Ovary (tissue), 9 donors: ENCODE data around the gene PPIF. TPM values are rescaled to one million over a fixed set of nuclear protein-coding genes. Genes with fewer than 3 reads are reported as not detected.

Source experiments
- DNase-seq, 5 donors: peaks; one replicate each; pipeline ENCODE4 v3.0.0-alpha.2; 2019 to 2020
- H3K27ac ChIP-seq, 2 donors: fragments of 200-600 bp; one replicate each; pipeline versions ENCODE4 v1.5.1 to v1.8.0; 2019 to 2022
- H3K27me3 ChIP-seq: fragments of 200-600 bp; one replicate; pipeline ENCODE4 v1.8.0; 2022
- H3K36me3 ChIP-seq: fragments of 200-600 bp; sonication (generic); one replicate; pipeline ENCODE4 v1.5.1; 2019
- H3K4me1 ChIP-seq: one replicate; pipeline ENCODE4 v1.8.1; 2013; ENCODE audit warnings: mild to moderate bottlenecking, moderate library complexity; ENCODE audit not compliant: insufficient read depth
- H3K4me3 ChIP-seq: fragments of 200-600 bp; sonication (generic); one replicate; pipeline ENCODE4 v1.5.1; 2017
- H3K9me3 ChIP-seq, 2 donors: fragments of 200-600 bp in 1 of 2; sonication (generic) in 1 of 2; one replicate each; pipeline versions ENCODE4 v1.5.1 to v1.8.1; 2013 to 2019; ENCODE audit warnings: mild to moderate bottlenecking in 1 of 2, moderate library complexity in 1 of 2
- CTCF ChIP-seq, 3 donors: fragments of 450-650 bp in 2 of 3; fragments of 200-600 bp in 1 of 3; IDR thresholded peaks; one replicate each; pipeline versions ENCODE4 v1.5.1 to v1.8.0; 2016 to 2022; ENCODE audit warnings: antibody characterized with exemption in 3 of 3, mild to moderate bottlenecking in 1 of 3
- EP300 ChIP-seq: sonication (generic); formaldehyde crosslinking; IDR thresholded peaks from one replicate; pipeline ENCODE4 v1.6.1; 2017; ENCODE audit warnings: antibody characterized with exemption
- POLR2A ChIP-seq: fragments of 450-650 bp; IDR thresholded peaks from one replicate; pipeline ENCODE4 v1.6.1; 2017; ENCODE audit warnings: antibody characterized with exemption, mild to moderate bottlenecking, moderate library complexity
- WGBS, 3 donors: extraction: QIAGEN DNeasy Blood & Tissue Kit in 1 of 3; methylation state at CpG; one replicate each; pipeline versions ENCODE4 v1.1.5 to v1.1.7; 2013 to 2017; 5-methylcytosine and 5-hydroxymethylcytosine counted together
- intact Hi-C, 4 donors: fragments of 100-400 bp; cut with DNase I; formaldehyde crosslinking; loops; one replicate each; pipeline versions ENCODE4 v1.11.0 to v1.15.1; 2022 to 2023
- polyA plus RNA-seq, 2 donors: library from polyadenylated mRNA; stranded (reverse); fragments of 200-250 nt in 1 of 2; fragments of 350-450 nt in 1 of 2; fragmentation: Illumina TruSeq in 1 of 2; extraction: RNeasy Lipid Tissue Mini Kit (QIAGEN cat#74804) in 1 of 2; gene quantifications; one replicate each; pipeline ENCODE4 v1.2.3, GENCODE V29; 2013 to 2014
- total RNA-seq, 7 donors: library from RNA; depleted of rRNA in 2 of 7; stranded (reverse); fragments of >200 nt in 2 of 7; fragmentation: NEBNext Ultra II Directional in 3 of 7; extraction: Animal tissue kit (Norgen Biotek cat#: 25700) in 3 of 7; gene quantifications; one replicate each; pipeline versions ENCODE4 v1.1.0 to v1.2.4, GENCODE V29; 2016 to 2023
- donor health status: DM: no; HTN: no; CAD: no; lungs with moderate emphysema.
- donor health status: DM: no; HTN: no; CAD: no.
- donor health status: Bipolar disorder and iron deficiency.
- donor health status: DM: yes; HTN: yes; CAD: no.
- donor health status: DM: no; HTN: no; CAD: no.
- donor health status: DM: yes; HTN: yes; CAD: no.

Gene PPIF
- total and polyA plus RNA-seq, 9 donors, result 15.5 to 64.3 (median 32.3) TPM

- DNase-seq, result peak in 1 of 5 donors; percentile 24
- WGBS, 3 donors, result 75 to 90% (median 88%) methylated on average over 5 of the region's 5 CpGs
- no peaks in the 10 kb centered on the region for H3K36me3 ChIP-seq
- no peak for TF ChIP-seq EP300
- TF ChIP-seq CTCF (IDR thresholded peaks at IDR 0.05), result no peak
- no peak for TF ChIP-seq POLR2A
- no peaks in the 10 kb centered on the region for H3K27me3 ChIP-seq
- intact Hi-C loops, result loop anchor here in 1 of 4 donors (5.0 kb wide), 1 partner anchor 55 kb away; no protein-coding TSS in a partner anchor
- H3K4me1 ChIP-seq, result peaks cover 18% of the 10 kb centered on the region
- no peaks in the 10 kb centered on the region for H3K9me3 ChIP-seq
- no peak overlapping the region for H3K4me3 ChIP-seq
- H3K27ac ChIP-seq, result no peak overlapping the region
These were observed 40.3 kb downstream of the PPIF start for GRCh38 chr10:79387466-79387973.

GRCh38 chr10:79387974-79388850, 40.9 kb downstream of the PPIF start:
- DNase-seq, result peak in 2 of 5 donors; percentile 12 to 34
- TF ChIP-seq CTCF (IDR thresholded peaks at IDR 0.05), result no peak
- TF ChIP-seq EP300, result no peak
- TF ChIP-seq POLR2A, result no peak
- Histone ChIP-seq H3K4me1 (peaks cover 16% of the 10 kb centered on the region), H3K27ac (no peak overlapping the region), H3K4me3 (no peak overlapping the region), H3K36me3 (no peaks in the 10 kb centered on the region), H3K27me3 (no peaks in the 10 kb centered on the region), H3K9me3 (no peaks in the 10 kb centered on the region)
- intact Hi-C loops, result loop anchor here in 1 of 4 donors (5.0 kb wide), 1 partner anchor 54 kb away; no protein-coding TSS in a partner anchor
- 54 to 65% (median 57%) methylated on average over 10 to 11 of the region's 11 CpGs for WGBS, 3 donors

- H3K36me3 ChIP-seq, result no peaks in the 10 kb centered on the region
- peaks cover 16% of the 10 kb centered on the region for H3K4me1 ChIP-seq
- intact Hi-C loops, result no loop called here
- peak overlapping the region in 1 of 2 donors; percentile 29 for H3K27ac ChIP-seq
- TF ChIP-seq CTCF (IDR thresholded peaks at IDR 0.05) (no peak), EP300 (no peak), POLR2A (no peak)
- DNase-seq, result no peak
- H3K27me3 ChIP-seq, result no peaks in the 10 kb centered on the region
- H3K9me3 ChIP-seq, result no peaks in the 10 kb centered on the region
- 93 to 95% (median 94%) methylated on average over 2 of the region's 2 CpGs for WGBS, 3 donors
- no peak overlapping the region for H3K4me3 ChIP-seq
These were observed 42.8 kb downstream of the PPIF start for GRCh38 chr10:79390057-79390456.

GRCh38 chr10:79390551-79391229, 43.4 kb downstream of the PPIF start:
- H3K27ac ChIP-seq, result peak overlapping the region in 1 of 2 donors; percentile 29
- TF ChIP-seq CTCF (IDR thresholded peaks at IDR 0.05) (peak in 1 of 3 donors; percentile 31), POLR2A (no peak), EP300 (no peak)
- DNase-seq, result peak; percentile 60 to 83 (median 64)
- no peak overlapping the region for H3K4me3 ChIP-seq
- intact Hi-C loops, result no loop called here
- no peaks in the 10 kb centered on the region for H3K36me3 ChIP-seq
- no peaks in the 10 kb centered on the region for H3K27me3 ChIP-seq
- H3K4me1 ChIP-seq, result peaks cover 16% of the 10 kb centered on the region
- no peaks in the 10 kb centered on the region for H3K9me3 ChIP-seq
- WGBS, 3 donors, result 24 to 39% (median 27%) methylated on average over 16 of the region's 16 CpGs
